C4-2B (cell line): ENCODE results near the gene NDUFB10.

Experiments
- ZFX ChIP-seq: fragments of 450-650 bp; IDR thresholded peaks from 2 replicates; pipeline ENCODE4 v1.6.1; 2017
- TF ChIP-seq, protein P1 (sequence below): fragments of 450-650 bp; conservative IDR thresholded peaks from 2 replicates; pipeline ENCODE4 v1.5.1; 2017; ENCODE audit warnings: mild to moderate bottlenecking

- TF ChIP-seq, protein P1, sequence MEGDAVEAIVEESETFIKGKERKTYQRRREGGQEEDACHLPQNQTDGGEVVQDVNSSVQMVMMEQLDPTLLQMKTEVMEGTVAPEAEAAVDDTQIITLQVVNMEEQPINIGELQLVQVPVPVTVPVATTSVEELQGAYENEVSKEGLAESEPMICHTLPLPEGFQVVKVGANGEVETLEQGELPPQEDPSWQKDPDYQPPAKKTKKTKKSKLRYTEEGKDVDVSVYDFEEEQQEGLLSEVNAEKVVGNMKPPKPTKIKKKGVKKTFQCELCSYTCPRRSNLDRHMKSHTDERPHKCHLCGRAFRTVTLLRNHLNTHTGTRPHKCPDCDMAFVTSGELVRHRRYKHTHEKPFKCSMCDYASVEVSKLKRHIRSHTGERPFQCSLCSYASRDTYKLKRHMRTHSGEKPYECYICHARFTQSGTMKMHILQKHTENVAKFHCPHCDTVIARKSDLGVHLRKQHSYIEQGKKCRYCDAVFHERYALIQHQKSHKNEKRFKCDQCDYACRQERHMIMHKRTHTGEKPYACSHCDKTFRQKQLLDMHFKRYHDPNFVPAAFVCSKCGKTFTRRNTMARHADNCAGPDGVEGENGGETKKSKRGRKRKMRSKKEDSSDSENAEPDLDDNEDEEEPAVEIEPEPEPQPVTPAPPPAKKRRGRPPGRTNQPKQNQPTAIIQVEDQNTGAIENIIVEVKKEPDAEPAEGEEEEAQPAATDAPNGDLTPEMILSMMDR: no peak
- TF ChIP-seq ZFX: peak; percentile 75
Measured at GRCh38 chr16:1964506-1965395, 5.4 kb downstream of the NDUFB10 start, which contains the start of gene RPS2.
